HG03432 (cell line): ENCODE data around the gene SH3RF2.
"Not testable (repeated sequence)": the region's sequence is repeated elsewhere in the genome, so short reads cannot be mapped to it uniquely, and the experiment has no call there.

Source experiments
- ATAC-seq: cut with Tn5 transposase; IDR thresholded peaks from one replicate; pipeline ENCODE4 v1.9.1; 2021; ENCODE audit warnings: mild to moderate bottlenecking, moderate library complexity; ENCODE audit not compliant: unreplicated experiment

SH3RF2 gene

GRCh38 chr5:145936401-145937131, at the start of gene SH3RF2:
SH3RF2 (plus strand) TSS chr5:145936578; CDS start chr5:145937929, 1,351 bp downstream.
- peak; percentile 45 for ATAC-seq

GRCh38 chr5:145887217-145887616, 49.2 kb upstream of the SH3RF2 start:
- no peak for ATAC-seq

GRCh38 chr5:145887976-145888574, 48.3 kb upstream of the SH3RF2 start:
- no peak for ATAC-seq

GRCh38 chr5:145889611-145890010, 46.8 kb upstream of the SH3RF2 start:
- no peak for ATAC-seq

- ATAC-seq, result not testable (repeated sequence)
These were observed 45.0 kb upstream of the SH3RF2 start for GRCh38 chr5:145891378-145891777.

GRCh38 chr5:145898171-145898570, 38.2 kb upstream of the SH3RF2 start:
- no peak for ATAC-seq

- ATAC-seq, result no peak
These were observed 34.0 kb upstream of the SH3RF2 start for GRCh38 chr5:145902421-145902820.

GRCh38 chr5:145903113-145903512, 33.3 kb upstream of the SH3RF2 start:
- ATAC-seq, result no peak

- no peak for ATAC-seq
These were observed 32.5 kb upstream of the SH3RF2 start for GRCh38 chr5:145903867-145904266.

- ATAC-seq, result no peak
These were observed 31.6 kb upstream of the SH3RF2 start for GRCh38 chr5:145904743-145905142.

GRCh38 chr5:145906401-145906800, 30.0 kb upstream of the SH3RF2 start:
- ATAC-seq, result no peak

- no peak for ATAC-seq
These were observed 28.0 kb upstream of the SH3RF2 start for GRCh38 chr5:145908206-145908960.

GRCh38 chr5:145911164-145911563, 25.2 kb upstream of the SH3RF2 start:
- ATAC-seq, result no peak

- no peak for ATAC-seq
These were observed 24.4 kb upstream of the SH3RF2 start for GRCh38 chr5:145912019-145912418.

- no peak for ATAC-seq
These were observed 23.8 kb upstream of the SH3RF2 start for GRCh38 chr5:145912594-145912993.

- no peak for ATAC-seq
These were observed 22.7 kb upstream of the SH3RF2 start for GRCh38 chr5:145913701-145914100.

GRCh38 chr5:145915970-145916638, 20.3 kb upstream of the SH3RF2 start:
- no peak for ATAC-seq

GRCh38 chr5:145917288-145917687, 19.1 kb upstream of the SH3RF2 start:
- no peak for ATAC-seq

- no peak for ATAC-seq
These were observed 18.0 kb upstream of the SH3RF2 start for GRCh38 chr5:145918397-145918796.

- no peak for ATAC-seq
These were observed 17.0 kb upstream of the SH3RF2 start for GRCh38 chr5:145919413-145919812.

GRCh38 chr5:145920542-145921210, 15.7 kb upstream of the SH3RF2 start:
- ATAC-seq, result no peak
